Stimulated activated CD8-positive, alpha-beta memory T cell treated with anti-CD3 and anti-CD28 coated beads, Interleukin-7, amount 100 ng/mL, for 4 hours (primary cell): ENCODE results near the gene SPSB1.

Source experiments
- DNase-seq, 2 donors: peaks; one replicate each; pipeline ENCODE4 v3.0.0-alpha.2; 2020; ENCODE audit warnings: low read depth in 2 of 2

SPSB1 gene

DNA sequence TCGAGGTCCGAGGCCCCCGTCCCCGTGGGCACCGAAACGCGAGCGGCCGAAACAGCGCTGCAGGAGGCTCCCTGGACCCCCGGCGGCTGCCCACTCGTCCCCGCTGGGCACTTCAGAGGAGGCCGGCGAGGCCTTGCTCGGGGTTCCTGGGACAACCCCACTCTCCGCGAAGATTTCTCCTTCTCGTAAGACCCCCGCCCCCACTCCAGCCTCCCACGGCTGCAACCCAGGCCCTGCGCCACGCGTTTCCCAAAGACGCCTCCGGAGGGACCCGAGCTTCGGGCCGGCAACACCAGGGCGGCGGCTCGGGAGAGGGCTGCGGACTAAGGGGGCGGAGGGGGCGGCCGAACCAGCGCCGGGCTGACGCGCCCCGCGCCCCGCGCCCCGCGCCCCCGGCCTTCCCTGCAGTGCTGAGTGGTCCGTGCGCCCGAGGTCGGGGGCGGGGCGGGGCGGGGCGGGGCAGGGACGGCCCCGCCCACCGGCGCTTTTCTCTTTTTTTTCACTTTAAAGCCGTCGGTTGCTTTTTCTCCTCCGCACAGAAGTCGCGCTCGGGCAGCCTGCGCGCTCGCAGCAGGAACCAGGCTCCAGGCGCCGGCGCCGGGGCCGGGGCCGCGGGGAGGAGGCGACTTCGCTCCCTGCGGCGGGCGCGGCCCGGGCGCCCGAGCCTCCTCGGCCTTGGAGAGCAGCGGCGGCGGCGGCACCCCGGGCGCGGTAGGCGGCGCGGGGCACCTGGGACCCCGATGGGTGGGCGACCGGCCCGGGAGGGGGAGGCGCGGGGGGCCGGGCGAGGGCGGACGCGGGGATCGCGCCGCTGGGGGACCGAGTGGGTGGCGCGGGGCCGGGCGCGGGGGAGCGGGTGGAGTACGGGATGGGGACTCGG, at the start of gene SPSB1:
Gene SPSB1, plus strand, starts transcription at position 534 of the 880 bp plus-strand sequence. CDS start 62,998 bp downstream, outside the sequence.
- peak; percentile 34 to 57 for DNase-seq

- no peak for DNase-seq
These were observed 49.5 kb upstream of the SPSB1 start for GRCh38 chr1:9243066-9243739.

- no peak for DNase-seq
These were observed 48.0 kb upstream of the SPSB1 start for GRCh38 chr1:9244501-9245229.

GRCh38 chr1:9245230-9245619, 47.5 kb upstream of the SPSB1 start:
- no peak for DNase-seq

DNA sequence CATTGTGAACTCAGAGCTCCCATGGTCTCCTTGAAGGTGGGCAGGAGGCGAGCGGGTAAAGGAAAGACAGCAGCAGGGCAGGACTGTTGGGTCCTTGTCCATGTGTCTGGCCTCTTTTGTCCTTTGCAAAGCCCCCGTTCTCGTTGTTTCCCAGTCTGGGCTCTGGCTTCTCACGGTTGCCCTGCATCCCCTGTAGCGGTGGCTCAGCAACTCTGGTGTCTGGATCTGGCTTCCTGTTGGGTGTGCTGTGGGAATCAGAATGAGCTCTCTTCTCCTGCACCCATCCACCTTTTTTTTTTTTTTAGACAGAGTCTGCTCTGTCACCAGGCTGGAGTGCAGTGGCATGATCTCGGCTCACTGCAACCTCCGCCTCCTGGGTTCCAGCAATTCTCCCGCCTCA, 47.0 kb upstream of the SPSB1 start:
- no peak for DNase-seq

DNA sequence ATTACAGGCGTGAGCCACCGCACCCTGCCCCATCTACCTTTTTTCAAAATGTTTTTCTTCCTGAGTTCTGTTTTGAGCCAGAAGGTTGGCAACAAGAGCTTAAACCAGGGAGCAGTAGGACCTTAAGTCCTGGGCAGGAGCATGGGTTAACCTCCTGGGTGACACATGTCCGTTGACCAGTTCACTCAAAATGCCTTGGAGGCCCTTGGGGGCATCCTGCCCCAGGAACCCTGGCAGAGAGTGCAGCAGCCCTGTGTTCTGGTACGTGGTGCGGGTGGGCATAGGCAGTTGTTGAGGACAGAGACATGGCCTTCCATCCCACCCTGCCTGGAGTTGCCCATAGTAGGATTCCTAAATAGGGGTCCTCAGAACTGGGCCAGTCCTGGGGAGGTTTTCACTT, 46.5 kb upstream of the SPSB1 start:
- DNase-seq: no peak

DNA sequence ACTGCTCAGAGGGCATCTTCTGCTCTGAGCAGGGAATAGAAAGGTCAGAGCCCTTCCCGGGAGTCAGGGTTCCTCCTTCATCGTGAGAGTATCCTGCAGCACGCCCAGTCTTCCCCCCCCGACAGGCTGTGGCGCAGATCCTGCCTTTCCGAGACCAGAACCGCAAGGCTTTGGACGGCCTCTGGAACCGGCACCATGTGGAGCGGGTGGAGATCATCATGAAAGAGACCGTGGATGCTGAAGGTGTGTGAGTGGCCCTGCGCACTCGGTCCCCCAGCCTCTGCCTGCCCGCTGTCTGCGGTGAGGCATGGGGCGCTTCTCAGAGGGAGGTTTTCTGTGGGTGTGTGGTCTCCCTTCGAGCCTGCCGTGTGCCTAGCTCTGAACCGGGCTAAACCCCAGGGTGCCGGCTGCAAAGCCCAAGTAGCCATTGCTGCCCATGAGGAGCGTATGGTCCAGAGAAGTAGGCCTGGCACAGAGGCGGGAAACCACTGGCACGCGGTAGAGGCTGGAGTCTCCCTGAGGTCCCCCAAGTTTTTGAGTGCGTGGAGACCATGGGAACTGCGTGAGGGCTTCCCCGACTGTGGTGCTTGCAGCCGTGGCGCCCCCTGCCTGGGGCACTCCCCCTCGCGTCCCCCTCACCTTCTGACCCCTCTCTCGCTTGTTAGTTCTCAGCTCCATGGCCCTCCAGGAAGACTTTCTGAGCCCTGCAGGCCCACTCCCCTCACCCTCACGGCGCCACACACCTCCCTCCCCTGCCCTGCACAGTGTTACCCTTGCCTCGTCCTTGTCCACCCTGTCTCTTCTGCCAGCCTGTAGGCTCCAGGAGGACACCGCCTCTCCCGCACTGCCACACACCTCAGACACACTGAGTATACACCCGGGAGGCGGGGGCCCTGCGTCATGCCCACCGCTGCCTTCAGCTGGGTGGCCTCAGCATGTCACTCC, 45.6 kb upstream of the SPSB1 start:
- DNase-seq: no peak

- DNase-seq: no peak
These were observed 44.8 kb upstream of the SPSB1 start for GRCh38 chr1:9247894-9248293.

GRCh38 chr1:9248341-9249262, 44.1 kb upstream of the SPSB1 start:
- no peak for DNase-seq

DNA sequence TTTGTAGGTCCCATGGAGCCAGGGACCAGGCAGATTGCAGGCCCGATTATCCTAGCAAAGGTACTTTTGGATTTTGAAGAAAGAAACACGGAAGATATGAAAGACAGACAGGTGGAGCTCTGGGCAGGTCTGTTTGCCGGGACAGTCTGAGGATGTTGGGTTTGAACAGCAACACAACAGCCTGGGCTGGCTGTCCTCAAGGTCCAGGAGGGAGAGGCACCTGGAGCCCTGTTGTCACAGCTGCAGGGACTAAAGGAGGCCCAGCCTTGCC, 43.5 kb upstream of the SPSB1 start:
- DNase-seq: no peak

- no peak for DNase-seq
These were observed 42.9 kb upstream of the SPSB1 start for GRCh38 chr1:9249534-9250410.

DNA sequence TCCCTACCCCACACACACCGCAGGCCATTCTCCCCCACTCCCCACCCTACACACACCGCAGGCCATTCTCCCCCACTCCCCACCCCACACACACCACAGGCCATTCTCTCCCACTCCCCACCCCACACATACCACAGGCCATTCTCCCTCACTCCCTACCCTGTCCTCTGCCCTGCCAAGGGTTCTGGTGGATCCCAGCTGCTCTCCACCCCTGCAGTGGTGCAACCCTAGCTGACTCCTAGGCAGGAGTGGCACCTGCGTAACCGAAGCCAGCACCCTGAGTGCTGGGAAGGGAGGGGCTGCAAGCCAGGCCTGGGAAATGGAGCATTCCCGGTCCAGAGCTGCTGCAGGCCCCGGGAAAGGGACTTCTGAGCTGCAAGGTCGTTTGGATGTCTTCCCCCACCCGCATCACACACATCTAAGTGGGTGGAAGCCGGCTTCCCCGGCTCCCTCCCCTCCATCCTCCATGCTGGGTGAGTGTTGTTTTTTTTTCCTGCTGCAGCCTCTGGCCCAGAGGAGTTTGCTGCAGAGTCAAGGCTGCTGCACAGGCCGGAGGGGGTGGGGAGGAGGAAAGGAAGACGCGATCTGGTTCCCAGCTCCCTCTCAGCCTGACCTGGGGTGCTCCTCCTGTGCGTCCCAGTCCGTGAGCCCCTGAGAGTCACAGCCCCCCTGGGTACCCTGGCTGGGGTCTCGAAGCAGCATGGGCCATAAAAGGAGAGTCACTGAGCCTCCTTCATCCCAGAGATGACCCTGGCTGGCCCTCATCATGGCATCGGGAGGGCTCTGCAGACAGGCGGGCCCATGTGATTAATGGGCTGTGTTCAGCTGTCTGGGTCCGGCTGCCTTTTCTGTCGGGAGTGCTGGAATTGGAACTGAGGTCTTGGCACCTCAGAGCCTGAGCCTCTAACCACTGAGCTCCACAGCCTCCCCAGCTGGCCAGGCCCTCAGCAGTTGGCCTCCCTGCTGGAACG, 42.0 kb upstream of the SPSB1 start:
- no peak for DNase-seq

DNA sequence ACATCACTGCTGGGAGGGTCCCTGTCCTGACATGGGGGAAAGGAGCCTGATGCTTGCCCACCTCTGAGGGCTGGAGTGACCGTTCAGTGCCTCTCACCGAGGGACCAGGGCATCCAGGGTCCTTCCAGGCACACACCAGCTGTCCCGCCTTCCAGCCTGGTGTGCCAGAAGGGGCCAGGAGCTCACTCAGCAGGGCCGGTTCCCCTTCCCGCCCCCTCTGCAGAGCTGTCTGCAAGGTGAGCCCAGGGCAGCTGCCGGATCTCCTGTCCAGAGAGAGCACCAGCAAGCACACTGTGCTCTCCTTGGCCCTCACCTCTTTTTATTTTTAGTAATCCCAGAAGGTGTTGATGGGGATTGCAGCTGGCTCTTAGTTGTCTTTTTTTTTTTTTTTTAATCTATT, 41.2 kb upstream of the SPSB1 start:
- DNase-seq: no peak

DNA sequence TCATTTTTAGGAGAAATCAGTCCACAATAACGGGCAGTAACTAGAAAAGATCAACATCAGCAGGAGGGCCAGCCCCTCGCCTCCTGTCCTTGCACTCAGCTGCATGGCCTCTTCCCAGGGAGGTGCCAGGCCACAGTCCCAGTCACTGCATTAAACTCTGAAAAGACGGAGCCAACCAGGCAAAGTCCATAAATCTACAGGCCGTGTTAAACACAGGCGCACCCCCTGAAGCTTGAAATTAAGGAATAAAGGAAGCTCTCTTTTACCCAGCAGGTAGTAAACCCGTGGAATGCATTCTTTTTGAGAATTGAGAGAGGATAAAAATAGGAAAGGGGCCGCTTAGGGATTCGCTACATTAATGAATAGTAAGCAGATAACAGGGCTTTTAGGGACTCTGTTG, 39.7 kb upstream of the SPSB1 start:
- no peak for DNase-seq

DNA sequence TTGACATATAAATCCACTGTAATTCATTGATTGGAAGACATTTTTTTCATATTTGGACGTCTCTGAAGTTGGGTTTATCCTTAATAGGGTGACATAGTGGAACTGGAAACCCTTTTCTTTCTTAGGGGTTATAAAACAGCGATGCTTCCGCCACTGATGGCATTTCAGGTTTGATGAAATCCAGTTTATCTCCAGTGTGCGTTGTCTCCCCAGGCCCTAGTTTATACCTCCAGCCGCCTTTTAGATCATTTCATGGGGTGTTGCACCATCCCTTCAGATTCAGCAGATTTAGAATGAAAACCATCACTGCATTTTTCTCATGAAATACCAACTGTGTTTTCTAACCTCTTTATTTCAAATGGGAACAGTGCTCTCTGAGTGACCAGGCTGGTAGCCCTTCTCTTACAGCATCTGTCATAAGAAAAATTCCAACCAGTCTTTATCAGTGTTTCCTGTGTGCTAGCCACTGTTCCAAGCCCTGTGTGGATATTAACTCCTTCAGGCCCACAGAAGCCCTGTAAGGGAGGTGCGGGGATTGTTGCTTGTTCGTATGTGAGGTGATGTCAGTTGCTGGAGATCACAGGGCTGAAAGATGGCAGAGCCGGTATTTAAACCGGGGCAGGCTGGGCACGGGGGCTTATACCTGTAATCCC, 39.1 kb upstream of the SPSB1 start:
- no peak for DNase-seq

- no peak for DNase-seq
These were observed 36.4 kb upstream of the SPSB1 start for GRCh38 chr1:9256332-9256731.

DNA sequence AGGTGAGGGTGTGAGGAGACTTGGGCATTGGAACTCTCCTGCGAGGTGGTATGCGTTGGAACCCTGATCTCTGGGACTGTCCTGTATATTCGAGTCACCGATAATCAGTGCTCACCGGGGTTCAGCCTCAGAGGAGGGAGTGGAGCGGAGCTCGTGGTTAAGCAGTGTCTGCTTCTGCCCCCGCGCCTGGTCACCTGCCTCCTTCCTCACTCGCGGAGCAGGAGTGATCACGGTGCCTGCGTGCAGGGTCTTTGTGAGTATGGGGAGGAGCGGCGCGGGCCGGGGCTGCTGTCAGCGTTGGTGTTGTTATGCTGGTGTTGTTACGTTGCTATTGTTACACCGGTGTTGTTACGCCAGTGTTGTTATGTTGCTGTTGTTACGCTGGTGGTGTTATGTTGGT, 34.8 kb upstream of the SPSB1 start:
- no peak for DNase-seq

GRCh38 chr1:9258629-9259028, 34.1 kb upstream of the SPSB1 start:
- DNase-seq: no peak
